Measurements from ENCODE around the gene SCNM1. TPM values are rescaled to one million over a fixed set of nuclear protein-coding genes. Genes with fewer than 3 reads are reported as not detected.

SCNM1 gene
- total RNA-seq, 1 donor from 2014 or later, result 17.5 TPM

DNA sequence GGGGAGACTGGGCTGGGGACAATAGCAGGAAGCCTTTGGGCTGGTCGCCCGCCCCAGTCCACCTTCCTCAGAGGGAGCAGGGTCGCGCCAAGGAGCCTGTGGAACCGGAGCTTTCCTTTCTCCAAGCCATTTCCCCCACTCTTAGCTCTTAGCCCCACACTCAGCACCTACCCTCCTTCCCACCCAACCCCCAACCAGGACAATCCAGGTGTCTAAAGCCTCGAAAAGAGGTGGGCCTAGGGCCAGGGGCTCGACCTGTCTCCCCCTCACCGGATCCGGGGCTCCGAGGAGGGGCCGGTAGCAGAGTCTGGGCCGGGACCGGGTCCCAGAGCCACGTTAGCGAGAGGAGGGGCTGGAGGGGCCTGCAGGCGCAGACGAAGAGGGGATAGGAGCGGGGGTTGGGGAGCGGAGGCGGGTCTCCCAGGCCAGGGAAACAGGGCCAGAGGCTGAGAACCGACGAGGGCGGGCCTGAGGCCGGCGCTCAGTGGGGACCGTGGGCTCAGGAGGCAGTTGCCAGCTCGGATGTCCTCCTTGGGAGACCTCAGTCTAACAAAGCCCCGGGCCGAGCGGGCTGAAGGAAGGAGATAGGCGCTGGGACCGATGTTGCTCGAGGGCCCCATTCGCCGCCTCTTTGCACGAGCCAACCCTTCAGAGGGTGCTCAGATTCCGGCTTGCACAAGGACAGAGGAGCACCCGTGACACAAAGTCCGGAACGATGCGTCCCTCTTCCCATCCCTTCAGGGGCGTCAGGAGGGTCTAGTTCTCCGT, 20.5 kb upstream of the SCNM1 start:
- DNase-seq, result peak; percentile 58
- intact Hi-C loops (cut with DNase I), result no loop called here
- peak; percentile 18 for ATAC-seq (ENCODE audit: poor library complexity)

GRCh38 chr1:151146072-151146411, 19.9 kb upstream of the SCNM1 start:
- intact Hi-C loops (cut with DNase I), result no loop called here

GRCh38 chr1:151146412-151147131, 19.4 kb upstream of the SCNM1 start, which contains the start of gene SEMA6C:
Gene SEMA6C, minus strand, starts transcription at chr1:151146631. Its CDS starts 4,010 bp downstream, at chr1:151142621.
- intact Hi-C loops (cut with DNase I), result no loop called here
- peak; percentile 98 for DNase-seq
- ATAC-seq (ENCODE audit: poor library complexity), result peak; percentile 97

More at GRCh38 chr1:151146072-151146411, 19.9 kb upstream of the SCNM1 start:
- peak; percentile 4 for ATAC-seq (ENCODE audit: poor library complexity)
- DNase-seq, result no peak

- intact Hi-C loops (cut with DNase I), result no loop called here
Observed at GRCh38 chr1:151147132-151147503, 18.8 kb upstream of the SCNM1 start.

DNA sequence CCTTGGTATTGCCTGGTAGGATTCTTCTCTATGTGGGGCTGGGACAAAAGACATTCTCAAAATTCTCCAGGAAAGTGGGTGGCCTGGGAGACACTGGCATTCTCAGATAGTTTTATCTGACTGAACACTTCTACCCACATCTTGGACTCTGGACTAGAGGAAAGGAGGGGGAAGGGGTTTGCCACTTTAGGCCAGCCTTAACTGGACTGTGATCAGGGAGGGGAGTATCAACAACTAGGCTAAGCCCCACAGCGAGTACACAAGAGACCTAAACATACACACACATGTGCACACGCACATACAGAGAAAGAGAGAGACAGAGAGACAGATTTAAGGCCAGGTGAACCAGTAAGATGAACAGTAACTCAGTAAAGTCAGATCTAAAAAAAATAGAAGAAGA, 18.3 kb upstream of the SCNM1 start:
- intact Hi-C loops (cut with DNase I), result no loop called here
- ATAC-seq (ENCODE audit: poor library complexity), result no peak
- no peak for DNase-seq

More at GRCh38 chr1:151147132-151147503, 18.8 kb upstream of the SCNM1 start:
- no peak for ATAC-seq (ENCODE audit: poor library complexity)
- no peak for DNase-seq

DNA sequence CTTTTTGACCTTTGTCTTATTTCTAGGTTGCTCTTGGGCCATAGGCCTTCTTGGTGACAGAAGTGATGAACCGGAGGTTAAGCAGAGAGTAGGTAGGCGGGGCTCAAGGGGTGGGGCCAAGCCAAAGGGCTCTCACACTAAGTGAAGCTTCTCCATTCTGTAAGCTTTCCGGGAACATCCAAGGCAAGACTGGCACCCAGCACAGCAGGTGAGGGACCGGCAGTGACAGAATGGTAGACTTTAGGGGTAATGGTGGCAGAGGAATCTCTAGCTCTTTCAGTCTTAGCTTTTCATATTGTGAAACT, 9.5 kb upstream of the SCNM1 start, which contains the start of gene TNFAIP8L2:
TNFAIP8L2 (plus strand) TSS at position 135 of the 305 bp plus-strand sequence. CDS start 2,049 bp downstream, outside the sequence.
- ATAC-seq (ENCODE audit: poor library complexity) (peak; percentile 71), DNase-seq (peak; percentile 83)
- intact Hi-C loops (cut with DNase I), result loop anchor here (2.0 kb wide), 1 partner anchor 56 kb away; no protein-coding TSS in a partner anchor

DNA sequence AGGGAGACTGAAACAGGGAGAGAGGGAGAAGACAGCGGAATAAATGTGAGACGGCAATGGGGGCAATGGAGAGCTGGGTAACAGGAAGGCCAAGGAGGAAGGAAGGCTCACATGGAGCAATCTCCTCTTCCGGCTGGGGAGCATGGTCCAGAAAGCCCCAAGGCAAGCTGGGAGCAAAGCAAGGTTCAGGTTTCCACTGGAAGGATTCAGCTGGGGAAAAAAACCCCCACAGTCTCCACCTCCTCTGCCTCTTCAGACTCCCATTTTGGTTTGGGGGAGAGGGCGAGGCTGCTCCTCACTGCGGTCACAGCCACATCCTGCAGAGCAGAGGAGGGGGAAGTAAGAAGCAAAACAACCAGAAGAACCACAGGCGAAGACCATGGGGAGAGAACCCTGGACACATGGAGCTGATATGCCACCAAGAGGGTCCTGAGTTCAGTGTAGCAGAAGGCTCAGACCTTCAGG, 8.8 kb upstream of the SCNM1 start:
- ATAC-seq (ENCODE audit: poor library complexity), result peak; percentile 50
- no peak for DNase-seq
- intact Hi-C loops (cut with DNase I), result loop anchor here (2.0 kb wide), 1 partner anchor 56 kb away; no protein-coding TSS in a partner anchor

GRCh38 chr1:151158326-151158725, 7.6 kb upstream of the SCNM1 start:
- DNase-seq, result no peak
- no peak for ATAC-seq (ENCODE audit: poor library complexity)
- intact Hi-C loops (cut with DNase I), result no loop called here

GRCh38 chr1:151158751-151159251, 7.1 kb upstream of the SCNM1 start:
- intact Hi-C loops (cut with DNase I), result no loop called here
- ATAC-seq (ENCODE audit: poor library complexity) (no peak), DNase-seq (no peak)

GRCh38 chr1:151159373-151159772, 6.6 kb upstream of the SCNM1 start:
- ATAC-seq (ENCODE audit: poor library complexity), result peak; percentile 5
- intact Hi-C loops (cut with DNase I), result no loop called here
- DNase-seq, result no peak

DNA sequence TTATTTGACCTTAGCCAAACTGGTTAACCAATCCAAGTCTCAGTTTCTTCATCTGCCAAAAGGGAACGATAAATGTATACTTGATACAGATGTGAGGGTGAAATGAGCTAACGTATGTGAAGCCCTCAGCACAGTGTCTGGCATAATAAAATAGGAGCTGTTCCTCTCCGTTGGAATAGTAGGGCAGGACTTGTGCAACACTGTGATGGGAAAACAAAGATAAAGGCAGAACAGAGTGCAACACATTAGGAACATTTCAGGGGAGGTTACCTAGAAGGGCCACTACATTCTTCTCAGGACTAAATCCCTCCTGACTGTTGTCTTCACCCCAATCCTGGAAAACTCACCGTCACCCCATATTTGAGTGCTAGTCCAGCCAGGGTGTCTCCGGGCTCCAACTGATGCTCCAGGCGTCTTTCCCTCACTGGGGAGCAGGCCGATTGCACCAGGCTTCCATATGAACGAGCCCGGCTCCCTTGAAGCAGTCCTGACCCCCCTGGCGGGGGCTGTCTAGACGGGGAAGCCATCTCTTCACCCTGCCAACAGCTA, 1.1 kb upstream of the SCNM1 start:
- ATAC-seq (ENCODE audit: poor library complexity), result peak; percentile 19
- DNase-seq, result no peak
- intact Hi-C loops (cut with DNase I), result no loop called here

GRCh38 chr1:151165281-151165737, 635 bp upstream of the SCNM1 start:
- intact Hi-C loops (cut with DNase I), result no loop called here
- peak; percentile 72 for ATAC-seq (ENCODE audit: poor library complexity)
- DNase-seq, result peak; percentile 65

- ATAC-seq (ENCODE audit: poor library complexity) (no peak), DNase-seq (no peak)
- intact Hi-C loops (cut with DNase I), result no loop called here
Observed at GRCh38 chr1:151166505-151166956, 587 bp downstream of the SCNM1 start.

DNA sequence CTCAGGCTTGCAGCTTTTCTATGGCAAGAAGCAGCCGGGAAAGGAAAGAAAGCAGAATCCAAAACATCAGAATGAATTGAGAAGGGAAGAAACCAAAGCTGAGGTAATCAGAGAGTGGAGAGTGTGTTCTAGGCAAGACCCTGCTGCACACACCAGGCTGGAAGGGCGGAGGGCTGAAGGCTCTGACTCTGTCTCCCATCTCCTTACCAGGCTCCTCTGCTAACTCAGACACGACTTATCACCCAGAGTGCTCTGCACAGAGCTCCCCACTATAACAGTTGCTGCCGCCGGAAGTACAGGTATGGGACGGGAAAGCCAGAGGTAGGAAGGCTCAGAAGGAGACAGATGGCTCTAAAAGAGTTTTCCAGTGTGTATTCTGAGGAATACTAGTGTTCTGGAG, 1.2 kb downstream of the SCNM1 start:
- intact Hi-C loops (cut with DNase I), result no loop called here
- DNase-seq (no peak), ATAC-seq (ENCODE audit: poor library complexity) (no peak)

DNA sequence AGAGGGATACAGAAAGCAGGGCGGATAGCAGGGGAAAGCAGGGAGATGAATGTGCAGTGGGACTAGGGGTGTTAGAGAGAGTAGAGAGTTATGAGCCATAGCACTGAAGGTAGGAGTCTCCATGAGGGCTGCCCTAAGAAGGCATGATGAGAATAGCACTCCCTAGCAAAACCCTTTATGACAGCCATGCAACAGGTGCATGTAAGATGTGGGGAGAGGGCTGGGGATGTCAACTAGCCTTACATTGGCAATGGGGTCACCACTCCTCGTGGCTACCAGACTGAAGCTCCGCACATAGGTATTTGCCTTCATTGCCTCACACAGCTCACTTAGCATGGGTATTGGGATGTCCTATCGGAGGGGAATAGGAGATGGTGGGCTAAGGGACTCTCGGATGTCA, 5.2 kb downstream of the SCNM1 start:
- ATAC-seq (ENCODE audit: poor library complexity) (no peak), DNase-seq (no peak)
- intact Hi-C loops (cut with DNase I), result no loop called here

DNA sequence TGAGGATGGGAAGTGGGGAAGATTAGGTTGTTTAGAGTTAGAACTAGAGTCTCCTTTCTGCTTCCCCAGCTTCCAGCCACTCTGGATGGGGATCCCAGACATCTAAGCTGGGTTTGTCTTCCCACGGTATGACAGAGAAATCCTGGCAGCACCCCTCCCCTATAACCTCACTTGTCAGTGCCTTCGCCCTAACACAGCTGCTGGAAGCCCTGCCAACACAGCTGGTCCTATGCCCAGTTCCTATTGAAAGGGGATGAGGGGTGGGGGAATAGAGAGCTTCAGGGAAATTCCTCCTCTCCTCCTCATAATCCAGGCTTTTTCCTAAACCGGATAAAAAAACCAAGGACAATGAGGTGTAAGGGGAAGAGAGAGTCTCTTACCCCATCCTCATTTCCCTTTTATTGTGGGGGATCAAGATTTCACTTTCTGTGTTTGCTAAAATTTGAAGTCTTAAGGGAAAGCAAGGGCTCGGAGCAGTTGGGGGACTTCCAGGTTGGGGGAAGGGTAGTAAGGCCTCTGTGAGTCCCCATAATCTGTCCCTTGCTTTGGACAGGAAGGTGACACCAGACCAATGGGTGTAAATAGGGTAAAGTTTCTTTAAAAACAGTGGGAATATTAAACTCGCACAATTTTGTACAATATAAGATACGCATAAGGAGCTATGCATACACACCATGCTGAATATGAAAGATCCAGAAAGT, 9.2 kb downstream of the SCNM1 start:
- intact Hi-C loops (cut with DNase I), result no loop called here
- peak; percentile 75 for ATAC-seq (ENCODE audit: poor library complexity)
- DNase-seq, result peak; percentile 66

DNA sequence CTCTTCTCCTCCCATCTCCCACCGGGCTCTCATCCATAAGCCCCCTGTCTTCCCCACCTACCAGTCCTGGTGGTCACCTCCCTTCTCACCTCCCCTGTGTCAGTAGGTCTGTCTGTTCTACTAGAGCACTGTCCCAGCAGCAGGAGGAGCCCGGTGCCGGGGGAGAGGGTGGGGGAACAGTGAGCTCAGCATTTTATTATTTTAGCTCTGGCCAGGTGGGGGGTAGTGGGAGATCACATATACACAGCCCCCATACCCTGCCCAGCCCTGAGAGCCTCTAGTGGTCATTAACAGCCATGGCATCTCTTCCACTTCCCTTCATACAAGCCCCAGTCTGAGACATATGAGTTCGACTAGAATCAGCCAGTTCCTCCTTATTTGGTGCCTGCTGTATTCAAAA, 9.9 kb downstream of the SCNM1 start, which contains the start of gene TMOD4:
TMOD4 (minus strand) TSS at position 119 of the 400 bp plus-strand sequence. CDS start 1,106 bp downstream, outside the sequence.
- intact Hi-C loops (cut with DNase I), result no loop called here
- DNase-seq (no peak), ATAC-seq (ENCODE audit: poor library complexity) (peak; percentile 64)

DNA sequence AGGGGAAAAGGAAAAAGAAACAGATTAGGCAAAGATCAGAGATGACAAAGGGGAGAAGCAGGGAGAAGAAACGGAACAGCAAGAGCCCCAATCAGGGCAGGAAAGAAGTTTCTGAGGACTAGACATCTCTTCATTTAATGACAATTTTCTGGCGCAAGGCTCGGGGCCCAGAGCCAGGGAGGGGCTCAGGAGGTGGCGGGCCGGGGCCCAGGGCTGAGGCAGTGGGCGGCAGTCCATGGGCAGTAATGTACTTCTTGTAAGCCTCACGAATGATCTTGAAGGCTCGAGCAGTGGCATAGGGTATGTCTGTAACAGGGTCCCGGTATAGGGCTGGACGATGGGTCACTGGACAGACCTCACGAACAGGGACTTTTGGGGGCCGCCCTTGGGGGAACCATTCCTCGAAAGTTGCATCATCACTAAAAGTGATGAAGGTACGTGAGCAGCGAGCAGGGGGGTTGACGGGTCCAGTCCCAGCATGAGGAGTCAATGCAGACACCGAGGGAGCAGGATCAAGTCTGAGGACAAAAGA, 10.6 kb downstream of the SCNM1 start:
- DNase-seq (no peak), ATAC-seq (ENCODE audit: poor library complexity) (no peak)
- intact Hi-C loops (cut with DNase I), result no loop called here

Data from Right ventricle myocardium superior (tissue), 1 donor.